ENCODE data around the gene ADAMTS8.

- TF ChIP-seq CEBPB (IDR thresholded peaks at IDR 0.05) (0 out of 2 replicates have a peak, but pooled peaks have one; percentile 8), EP300 (IDR thresholded peaks at IDR 0.05; ENCODE audit: borderline replicate concordance) (peak; percentile 36; the same call in 1 of the 2 replicates), USF1 (IDR thresholded peaks at IDR 0.05) (no peak), TEAD4 (IDR thresholded peaks at IDR 0.05) (peak; percentile 24; the same call in 1 of the 2 replicates), TAF1 (IDR thresholded peaks at IDR 0.05; ENCODE audit: low read depth) (no peak), EGR1 (IDR thresholded peaks at IDR 0.05) (no peak), ZBTB7A (IDR thresholded peaks at IDR 0.05; ENCODE audit: low read depth) (no peak), CREB1 (IDR thresholded peaks at IDR 0.05; ENCODE audit: low read depth) (no peak)
- TF ChIP-seq, protein P1, sequence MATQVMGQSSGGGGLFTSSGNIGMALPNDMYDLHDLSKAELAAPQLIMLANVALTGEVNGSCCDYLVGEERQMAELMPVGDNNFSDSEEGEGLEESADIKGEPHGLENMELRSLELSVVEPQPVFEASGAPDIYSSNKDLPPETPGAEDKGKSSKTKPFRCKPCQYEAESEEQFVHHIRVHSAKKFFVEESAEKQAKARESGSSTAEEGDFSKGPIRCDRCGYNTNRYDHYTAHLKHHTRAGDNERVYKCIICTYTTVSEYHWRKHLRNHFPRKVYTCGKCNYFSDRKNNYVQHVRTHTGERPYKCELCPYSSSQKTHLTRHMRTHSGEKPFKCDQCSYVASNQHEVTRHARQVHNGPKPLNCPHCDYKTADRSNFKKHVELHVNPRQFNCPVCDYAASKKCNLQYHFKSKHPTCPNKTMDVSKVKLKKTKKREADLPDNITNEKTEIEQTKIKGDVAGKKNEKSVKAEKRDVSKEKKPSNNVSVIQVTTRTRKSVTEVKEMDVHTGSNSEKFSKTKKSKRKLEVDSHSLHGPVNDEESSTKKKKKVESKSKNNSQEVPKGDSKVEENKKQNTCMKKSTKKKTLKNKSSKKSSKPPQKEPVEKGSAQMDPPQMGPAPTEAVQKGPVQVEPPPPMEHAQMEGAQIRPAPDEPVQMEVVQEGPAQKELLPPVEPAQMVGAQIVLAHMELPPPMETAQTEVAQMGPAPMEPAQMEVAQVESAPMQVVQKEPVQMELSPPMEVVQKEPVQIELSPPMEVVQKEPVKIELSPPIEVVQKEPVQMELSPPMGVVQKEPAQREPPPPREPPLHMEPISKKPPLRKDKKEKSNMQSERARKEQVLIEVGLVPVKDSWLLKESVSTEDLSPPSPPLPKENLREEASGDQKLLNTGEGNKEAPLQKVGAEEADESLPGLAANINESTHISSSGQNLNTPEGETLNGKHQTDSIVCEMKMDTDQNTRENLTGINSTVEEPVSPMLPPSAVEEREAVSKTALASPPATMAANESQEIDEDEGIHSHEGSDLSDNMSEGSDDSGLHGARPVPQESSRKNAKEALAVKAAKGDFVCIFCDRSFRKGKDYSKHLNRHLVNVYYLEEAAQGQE (IDR thresholded peaks at IDR 0.05; ENCODE audit: low read depth): no peak
- TF ChIP-seq, protein P2, sequence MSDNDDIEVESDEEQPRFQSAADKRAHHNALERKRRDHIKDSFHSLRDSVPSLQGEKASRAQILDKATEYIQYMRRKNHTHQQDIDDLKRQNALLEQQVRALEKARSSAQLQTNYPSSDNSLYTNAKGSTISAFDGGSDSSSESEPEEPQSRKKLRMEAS (IDR thresholded peaks at IDR 0.05): no peak; the same call in 1 of the 2 replicates
Measured at GRCh38 chr11:130390071-130390758, 38.2 kb downstream of the ADAMTS8 start.

All from Ishikawa (cell line).